H54 (cell line): ENCODE results near the gene POMT2.
"Not testable (repeated sequence)": the region's sequence is repeated elsewhere in the genome, so short reads cannot be mapped to it uniquely, and the experiment has no call there.

Experiments used
- DNase-seq: peaks from one replicate; pipeline ENCODE4 v3.0.0; 2011; ENCODE audit warnings: low spot score, mixed read lengths; ENCODE audit not compliant: insufficient read length
- FAIRE-seq: peaks from 3 replicates; lab custom pipeline; 2011; peaks lifted over from hg19 to GRCh38; lab: Jason Lieb, UNC
- POLR2A ChIP-seq: IDR thresholded peaks from 2 replicates; pipeline ENCODE4 v1.6.1; 2011; ENCODE audit warnings: low read depth, mild to moderate bottlenecking, low read length

The POMT2 gene

GRCh38 chr14:77340389-77340788 is 19.7 kb upstream of the POMT2 start:
- FAIRE-seq: no peak
- no peak for TF ChIP-seq POLR2A
- DNase-seq: no peak

- no peak for TF ChIP-seq POLR2A
- DNase-seq (no peak), FAIRE-seq (no peak)
These were observed 18.7 kb upstream of the POMT2 start for GRCh38 chr14:77339407-77339806.

- TF ChIP-seq POLR2A: no peak
- DNase-seq: no peak
- no peak for FAIRE-seq
These were observed 17.6 kb upstream of the POMT2 start for GRCh38 chr14:77338302-77338701.

- TF ChIP-seq POLR2A: no peak
- FAIRE-seq (no peak), DNase-seq (no peak)
These were observed 17.2 kb upstream of the POMT2 start for GRCh38 chr14:77337880-77338279.

- FAIRE-seq, DNase-seq: not testable (repeated sequence)
These were observed 16.6 kb upstream of the POMT2 start for GRCh38 chr14:77337255-77337654.

- TF ChIP-seq POLR2A: no peak
- FAIRE-seq (no peak), DNase-seq (no peak)
These were observed 14.9 kb upstream of the POMT2 start for GRCh38 chr14:77335576-77335975.

- no peak for FAIRE-seq
- no peak for DNase-seq
- TF ChIP-seq POLR2A: no peak
These were observed 9.2 kb upstream of the POMT2 start for GRCh38 chr14:77329872-77330271.

GRCh38 chr14:77327111-77327510 is 6.4 kb upstream of the POMT2 start:
- FAIRE-seq: no peak
- DNase-seq: no peak
- TF ChIP-seq POLR2A: no peak

- FAIRE-seq (no peak), DNase-seq (no peak)
- no peak for TF ChIP-seq POLR2A
These were observed 5.0 kb upstream of the POMT2 start for GRCh38 chr14:77325746-77326094.

GRCh38 chr14:77324816-77325745 is 4.4 kb upstream of the POMT2 start:
- no peak for DNase-seq
- no peak for FAIRE-seq

GRCh38 chr14:77324289-77324688 is 3.6 kb upstream of the POMT2 start:
- no peak for TF ChIP-seq POLR2A
- FAIRE-seq (no peak), DNase-seq (no peak)

More at GRCh38 chr14:77324816-77325745, 4.4 kb upstream of the POMT2 start:
- TF ChIP-seq POLR2A: no peak

- FAIRE-seq (no peak), DNase-seq (no peak)
- TF ChIP-seq POLR2A: no peak
These were observed 2.9 kb upstream of the POMT2 start for GRCh38 chr14:77323571-77323970.

GRCh38 chr14:77322951-77323350 is 2.3 kb upstream of the POMT2 start:
- TF ChIP-seq POLR2A: no peak
- DNase-seq (no peak), FAIRE-seq (no peak)

GRCh38 chr14:77322250-77322902 is 1.7 kb upstream of the POMT2 start:
- FAIRE-seq (no peak), DNase-seq (no peak)
- TF ChIP-seq POLR2A: no peak
